Vagina (tissue), 2 donors: ENCODE data around the gene CAMK1G. TPM values are rescaled to one million over a fixed set of nuclear protein-coding genes. Genes with fewer than 3 reads are reported as not detected.

Source experiments
- DNase-seq, 2 donors: peaks; one replicate each; pipeline ENCODE4 v3.0.0-alpha.2; 2017; ENCODE audit errors: extremely low spot score in 2 of 2
- H3K27ac ChIP-seq: fragments of 200-600 bp; sonication (generic); one replicate; pipeline ENCODE4 v1.5.1; 2019
- H3K27me3 ChIP-seq: fragments of 200-600 bp; sonication (generic); one replicate; pipeline ENCODE4 v1.5.1; 2019
- H3K36me3 ChIP-seq, 2 donors: fragments of 200-600 bp; sonication (generic); one replicate each; pipeline ENCODE4 v1.5.1; 2017 to 2019
- H3K4me1 ChIP-seq: fragments of 200-600 bp; sonication (generic); one replicate; pipeline ENCODE4 v1.5.1; 2019
- H3K4me3 ChIP-seq, 2 donors: fragments of 200-600 bp; sonication (generic); 1 replicate in 1 of 2; 2 replicates in 1 of 2; pipeline ENCODE4 v1.5.1; 2016 to 2019
- H3K9me3 ChIP-seq: fragments of 200-600 bp; sonication (generic); one replicate; pipeline ENCODE4 v1.5.1; 2019
- CTCF ChIP-seq, 3 experiments: fragments of 450-650 bp in 2 of 3; fragments of 200-600 bp in 1 of 3; sonication (generic) in 1 of 3; IDR thresholded peaks; one replicate each; pipeline ENCODE4 v1.5.1; 2017 to 2019; ENCODE audit warnings: antibody characterized with exemption in 3 of 3, mild to moderate bottlenecking in 2 of 3, moderate library complexity in 2 of 3
- POLR2A ChIP-seq, 2 donors: fragments of 450-650 bp; IDR thresholded peaks; one replicate each; pipeline ENCODE4 v1.6.1; 2017; ENCODE audit warnings: antibody characterized with exemption in 2 of 2, mild to moderate bottlenecking in 2 of 2, moderate library complexity in 2 of 2
- POLR2AphosphoS5 ChIP-seq, 2 donors: sonication (generic); formaldehyde crosslinking; IDR thresholded peaks; one replicate each; pipeline ENCODE4 v1.9.0; 2017; ENCODE audit warnings: antibody characterized with exemption in 2 of 2, mild to moderate bottlenecking in 2 of 2, low read depth in 1 of 2; ENCODE audit not compliant: insufficient read depth in 1 of 2
- intact Hi-C: fragments of 100-400 bp; cut with DNase I; formaldehyde crosslinking; loops from one replicate; pipeline ENCODE4 v1.15.1; 2023
- total RNA-seq: library from RNA; depleted of rRNA; stranded (reverse); fragments of >200 nt; gene quantifications from one replicate; pipeline ENCODE4 v1.2.3, GENCODE V29; 2016

Gene CAMK1G
- total RNA-seq: not detected

GRCh38 chr1:209583408-209583807 is at the start of gene CAMK1G:
TSS of gene CAMK1G (plus strand) at chr1:209583714. CDS start at chr1:209594984, 11,270 bp downstream.
- intact Hi-C loops: no loop called here

GRCh38 chr1:209534496-209535250 is 48.8 kb upstream of the CAMK1G start:
- H3K27me3 ChIP-seq: no peaks in the 10 kb centered on the region

More at GRCh38 chr1:209583408-209583807, at the start of gene CAMK1G:
- TF ChIP-seq POLR2A (IDR thresholded peaks at IDR 0.05) (no peak), POLR2AphosphoS5 (IDR thresholded peaks at IDR 0.05; ENCODE audit: insufficient read depth in 1 of 2, low read depth in 1 of 2) (no peak), CTCF (IDR thresholded peaks at IDR 0.05) (no peak)
- Histone ChIP-seq H3K36me3 (no peaks in the 10 kb centered on the region), H3K9me3 (no peaks in the 10 kb centered on the region), H3K4me3 (no peak within 1 kb of the TSS), H3K27me3 (no peaks in the 10 kb centered on the region), H3K27ac (no peak within 1 kb of the TSS), H3K4me1 (peaks cover 9% of the 10 kb centered on the region)
- DNase-seq: no peak

GRCh38 chr1:209536843-209537242 is 46.7 kb upstream of the CAMK1G start:
- no peak for DNase-seq
- Histone ChIP-seq H3K4me1 (peaks cover 6% of the 10 kb centered on the region), H3K9me3 (no peaks in the 10 kb centered on the region), H3K36me3 (no peaks in the 10 kb centered on the region), H3K4me3 (no peak overlapping the region), H3K27ac (no peak overlapping the region), H3K27me3 (no peaks in the 10 kb centered on the region)
- no peak for TF ChIP-seq POLR2AphosphoS5 (IDR thresholded peaks at IDR 0.05; ENCODE audit: insufficient read depth in 1 of 2, low read depth in 1 of 2)
- no peak for TF ChIP-seq CTCF (IDR thresholded peaks at IDR 0.05)
- TF ChIP-seq POLR2A (IDR thresholded peaks at IDR 0.05): no peak
- intact Hi-C loops: no loop called here

More at GRCh38 chr1:209534496-209535250, 48.8 kb upstream of the CAMK1G start:
- Histone ChIP-seq H3K27ac (no peak overlapping the region), H3K9me3 (no peaks in the 10 kb centered on the region), H3K4me3 (no peak overlapping the region), H3K4me1 (peaks cover 6% of the 10 kb centered on the region), H3K36me3 (no peaks in the 10 kb centered on the region)
- TF ChIP-seq POLR2AphosphoS5 (IDR thresholded peaks at IDR 0.05; ENCODE audit: insufficient read depth in 1 of 2, low read depth in 1 of 2): no peak
- no peak for TF ChIP-seq CTCF (IDR thresholded peaks at IDR 0.05)
- TF ChIP-seq POLR2A (IDR thresholded peaks at IDR 0.05): no peak
- intact Hi-C loops: no loop called here
- no peak for DNase-seq

DNA sequence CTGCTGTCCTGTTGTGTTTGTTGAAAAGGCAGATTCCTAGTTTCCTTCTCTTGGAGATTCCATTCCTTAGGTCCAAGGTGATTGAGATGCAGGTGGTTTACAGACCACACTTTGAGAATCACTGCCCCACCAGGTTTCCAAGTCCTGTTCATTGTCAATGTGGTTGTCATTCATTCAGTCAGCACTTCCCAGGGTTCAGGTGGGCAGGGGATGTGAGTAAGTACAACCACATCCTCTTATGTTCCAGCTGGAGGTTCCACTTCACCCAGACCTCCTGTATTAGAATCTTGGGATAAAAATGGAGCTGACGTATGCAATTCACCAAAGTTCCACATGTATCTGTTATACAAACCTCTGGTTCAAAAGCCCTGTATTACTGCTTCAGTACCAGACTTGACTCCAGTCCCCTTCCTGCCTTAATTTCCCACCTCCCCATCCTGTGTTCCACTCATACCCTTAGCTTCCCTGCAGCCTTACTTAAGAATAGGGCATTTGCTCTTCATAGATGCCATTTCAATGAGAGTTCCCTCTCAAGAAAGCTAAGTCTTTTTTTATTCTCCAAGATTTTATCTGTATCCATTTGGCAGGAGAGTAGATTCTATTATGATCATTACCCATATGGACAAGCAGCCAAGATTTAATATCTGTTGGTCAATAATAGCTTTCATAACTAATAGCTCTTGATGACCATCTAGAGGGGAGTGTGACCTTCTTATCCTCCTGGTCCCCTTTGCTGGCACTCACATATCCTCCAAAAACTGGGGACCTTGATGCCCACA is 46.0 kb upstream of the CAMK1G start:
- Histone ChIP-seq H3K4me3 (no peak overlapping the region), H3K36me3 (no peaks in the 10 kb centered on the region), H3K9me3 (no peaks in the 10 kb centered on the region), H3K27me3 (no peaks in the 10 kb centered on the region), H3K27ac (no peak overlapping the region), H3K4me1 (peaks cover 2% of the 10 kb centered on the region)
- intact Hi-C loops: no loop called here
- TF ChIP-seq CTCF (IDR thresholded peaks at IDR 0.05): no peak
- TF ChIP-seq POLR2AphosphoS5 (IDR thresholded peaks at IDR 0.05; ENCODE audit: insufficient read depth in 1 of 2, low read depth in 1 of 2): no peak
- no peak for TF ChIP-seq POLR2A (IDR thresholded peaks at IDR 0.05)
- DNase-seq: no peak
